ENCODE results near the gene PRR5. TPM values are rescaled to one million over a fixed set of nuclear protein-coding genes. Genes with fewer than 3 reads are reported as not detected.

The PRR5 gene
- total RNA-seq, 3 donors from 2014 or later, result 23.7 to 39.5 (median 29.5) TPM

- Histone ChIP-seq H3K4me3 (no peak overlapping the region), H3K27ac (no peak overlapping the region), H3K27me3 (no peaks in the 10 kb centered on the region), H3K36me3 (no peaks in the 10 kb centered on the region), H3K9me3 (no peaks in the 10 kb centered on the region), H3K4me1 (no peaks in the 10 kb centered on the region)
- DNase-seq (ENCODE audit: low spot score in 2 of 2), result no peak
- intact Hi-C loops (cut with DNase I; ENCODE audit: low total_unique reads), result no loop called here
- TF ChIP-seq POLR2A (IDR thresholded peaks at IDR 0.05) (no peak), POLR2AphosphoS5 (IDR thresholded peaks at IDR 0.05) (no peak)
- TF ChIP-seq, protein P1, sequence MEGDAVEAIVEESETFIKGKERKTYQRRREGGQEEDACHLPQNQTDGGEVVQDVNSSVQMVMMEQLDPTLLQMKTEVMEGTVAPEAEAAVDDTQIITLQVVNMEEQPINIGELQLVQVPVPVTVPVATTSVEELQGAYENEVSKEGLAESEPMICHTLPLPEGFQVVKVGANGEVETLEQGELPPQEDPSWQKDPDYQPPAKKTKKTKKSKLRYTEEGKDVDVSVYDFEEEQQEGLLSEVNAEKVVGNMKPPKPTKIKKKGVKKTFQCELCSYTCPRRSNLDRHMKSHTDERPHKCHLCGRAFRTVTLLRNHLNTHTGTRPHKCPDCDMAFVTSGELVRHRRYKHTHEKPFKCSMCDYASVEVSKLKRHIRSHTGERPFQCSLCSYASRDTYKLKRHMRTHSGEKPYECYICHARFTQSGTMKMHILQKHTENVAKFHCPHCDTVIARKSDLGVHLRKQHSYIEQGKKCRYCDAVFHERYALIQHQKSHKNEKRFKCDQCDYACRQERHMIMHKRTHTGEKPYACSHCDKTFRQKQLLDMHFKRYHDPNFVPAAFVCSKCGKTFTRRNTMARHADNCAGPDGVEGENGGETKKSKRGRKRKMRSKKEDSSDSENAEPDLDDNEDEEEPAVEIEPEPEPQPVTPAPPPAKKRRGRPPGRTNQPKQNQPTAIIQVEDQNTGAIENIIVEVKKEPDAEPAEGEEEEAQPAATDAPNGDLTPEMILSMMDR (IDR thresholded peaks at IDR 0.05), result no peak
Observed at GRCh38 chr22:44689915-44690524, 12.0 kb upstream of the PRR5 start.

DNA sequence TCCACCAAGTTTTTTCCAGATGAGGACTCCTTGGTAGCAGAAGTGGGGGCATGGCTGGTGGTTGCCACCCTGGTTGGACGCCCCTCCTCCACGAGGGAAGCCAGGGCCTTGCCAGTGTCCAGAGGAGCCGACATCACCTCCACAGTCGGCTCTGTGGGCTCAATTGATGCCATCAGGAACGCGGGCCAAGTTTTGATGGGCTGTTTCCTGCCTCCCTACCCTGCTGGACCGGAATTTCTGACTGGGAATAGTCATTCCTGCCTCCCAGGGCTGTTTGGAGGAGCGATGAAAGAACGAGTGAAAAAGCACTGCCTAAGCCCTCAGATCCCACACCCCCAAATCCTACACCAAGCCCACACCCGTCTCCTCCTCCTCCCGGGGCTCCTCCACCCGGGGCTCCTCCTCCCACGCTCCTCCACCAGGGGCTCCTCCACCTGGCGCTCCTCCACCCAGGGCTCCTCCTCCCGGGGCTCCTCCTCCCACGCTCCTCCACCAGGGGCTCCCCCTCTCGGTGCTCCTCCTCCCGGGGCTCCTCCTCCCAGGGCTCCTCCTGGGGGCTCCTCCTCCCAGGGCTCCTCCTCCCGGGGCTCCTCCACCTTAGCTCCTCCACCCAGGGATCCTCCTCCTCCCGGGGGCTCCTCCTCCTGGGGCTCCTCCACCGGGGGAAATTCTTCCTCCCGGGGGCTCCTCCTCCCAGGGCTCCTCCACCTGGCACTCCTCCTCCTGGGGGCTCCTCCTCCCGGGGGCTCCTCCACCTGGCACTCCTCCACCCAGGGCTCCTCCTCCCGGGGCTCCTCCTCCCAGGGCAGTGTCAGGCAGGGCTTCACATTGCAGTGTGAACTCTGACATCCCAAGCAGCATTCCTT lies 10.0 kb upstream of the PRR5 start:
- no peak for DNase-seq (ENCODE audit: low spot score in 2 of 2)
- H3K9me3 ChIP-seq, result no peaks in the 10 kb centered on the region
- H3K4me3 ChIP-seq, result no peak overlapping the region
- no peaks in the 10 kb centered on the region for H3K27me3 ChIP-seq
- H3K27ac ChIP-seq, result peak overlapping the region in 1 of 2 donors; percentile 12
- no peak for TF ChIP-seq POLR2AphosphoS5 (IDR thresholded peaks at IDR 0.05)
- no peak for TF ChIP-seq POLR2A (IDR thresholded peaks at IDR 0.05)
- TF ChIP-seq, protein P1 (IDR thresholded peaks at IDR 0.05), result no peak
- H3K4me1 ChIP-seq, result no peaks in the 10 kb centered on the region
- intact Hi-C loops (cut with DNase I; ENCODE audit: low total_unique reads), result no loop called here
- H3K36me3 ChIP-seq, result no peaks in the 10 kb centered on the region

- intact Hi-C loops (cut with DNase I; ENCODE audit: low total_unique reads), result no loop called here
- Histone ChIP-seq H3K36me3 (no peaks in the 10 kb centered on the region), H3K27ac (peak overlapping the region in 1 of 2 donors; percentile 52), H3K9me3 (no peaks in the 10 kb centered on the region), H3K4me1 (no peaks in the 10 kb centered on the region), H3K4me3 (no peak overlapping the region), H3K27me3 (no peaks in the 10 kb centered on the region)
- no peak for DNase-seq (ENCODE audit: low spot score in 2 of 2)
- TF ChIP-seq, protein P1 (IDR thresholded peaks at IDR 0.05), result no peak
- no peak for TF ChIP-seq POLR2AphosphoS5 (IDR thresholded peaks at IDR 0.05)
- TF ChIP-seq POLR2A (IDR thresholded peaks at IDR 0.05), result no peak
Observed at GRCh38 chr22:44692662-44693007, 9.4 kb upstream of the PRR5 start.

DNA sequence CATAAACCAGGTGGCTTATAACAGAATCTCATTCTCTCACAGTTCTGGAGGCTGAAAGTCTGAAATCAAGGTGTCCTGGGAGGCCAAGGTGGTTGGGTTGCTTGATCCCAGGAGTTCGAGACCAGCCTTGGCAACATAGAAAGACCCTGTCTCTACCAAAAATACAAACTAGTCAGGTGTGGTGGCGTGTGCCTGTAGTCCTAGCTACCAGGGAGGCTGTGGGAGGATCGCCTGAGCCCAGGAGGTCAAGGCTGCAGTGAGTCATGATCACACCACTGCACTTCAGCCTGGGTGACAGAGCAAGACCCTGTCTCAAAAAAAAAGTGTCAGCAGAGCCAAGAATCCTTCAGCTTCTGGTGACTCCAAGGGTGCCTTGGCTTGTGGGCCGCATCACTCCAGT lies 8.9 kb upstream of the PRR5 start:
- Histone ChIP-seq H3K36me3 (no peaks in the 10 kb centered on the region), H3K4me1 (no peaks in the 10 kb centered on the region), H3K4me3 (no peak overlapping the region), H3K27ac (peak overlapping the region in 1 of 2 donors; percentile 52), H3K9me3 (no peaks in the 10 kb centered on the region), H3K27me3 (no peaks in the 10 kb centered on the region)
- no peak for DNase-seq (ENCODE audit: low spot score in 2 of 2)
- intact Hi-C loops (cut with DNase I; ENCODE audit: low total_unique reads), result no loop called here
- no peak for TF ChIP-seq POLR2A (IDR thresholded peaks at IDR 0.05)
- TF ChIP-seq, protein P1 (IDR thresholded peaks at IDR 0.05), result no peak
- TF ChIP-seq POLR2AphosphoS5 (IDR thresholded peaks at IDR 0.05), result no peak

GRCh38 chr22:44693756-44694155 lies 8.2 kb upstream of the PRR5 start:
- intact Hi-C loops (cut with DNase I; ENCODE audit: low total_unique reads), result no loop called here
- Histone ChIP-seq H3K4me3 (no peak overlapping the region), H3K36me3 (no peaks in the 10 kb centered on the region), H3K27ac (no peak overlapping the region), H3K27me3 (no peaks in the 10 kb centered on the region), H3K9me3 (no peaks in the 10 kb centered on the region), H3K4me1 (no peaks in the 10 kb centered on the region)
- TF ChIP-seq POLR2A (IDR thresholded peaks at IDR 0.05), result no peak
- TF ChIP-seq POLR2AphosphoS5 (IDR thresholded peaks at IDR 0.05), result no peak
- TF ChIP-seq, protein P1 (IDR thresholded peaks at IDR 0.05), result no peak
- no peak for DNase-seq (ENCODE audit: low spot score in 2 of 2)
